ENCODE data around the gene NR2E1.

Gene NR2E1

DNA sequence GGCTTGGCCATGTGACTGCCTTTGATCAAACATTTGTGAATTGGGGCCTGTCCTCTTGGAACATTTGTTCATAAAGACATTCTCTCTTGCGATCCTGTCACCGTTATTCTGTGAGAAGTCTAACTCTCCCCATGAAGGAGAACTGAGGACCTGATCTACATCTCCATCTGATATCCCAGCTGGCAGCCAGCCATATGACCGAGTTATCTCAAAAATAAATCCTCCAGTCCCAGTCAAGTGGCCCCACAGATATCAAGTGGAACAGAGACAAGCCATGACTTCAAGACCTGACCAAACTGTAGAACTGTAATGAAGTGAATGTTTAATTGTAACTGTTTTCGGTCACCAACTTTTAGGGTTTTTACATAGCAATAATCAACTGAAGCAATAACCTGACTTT is 69.3 kb downstream of the NR2E1 start:
- FAIRE-seq (no peak), DNase-seq (ENCODE audit: insufficient read length, low spot score) (no peak)
- TF ChIP-seq, protein P1, sequence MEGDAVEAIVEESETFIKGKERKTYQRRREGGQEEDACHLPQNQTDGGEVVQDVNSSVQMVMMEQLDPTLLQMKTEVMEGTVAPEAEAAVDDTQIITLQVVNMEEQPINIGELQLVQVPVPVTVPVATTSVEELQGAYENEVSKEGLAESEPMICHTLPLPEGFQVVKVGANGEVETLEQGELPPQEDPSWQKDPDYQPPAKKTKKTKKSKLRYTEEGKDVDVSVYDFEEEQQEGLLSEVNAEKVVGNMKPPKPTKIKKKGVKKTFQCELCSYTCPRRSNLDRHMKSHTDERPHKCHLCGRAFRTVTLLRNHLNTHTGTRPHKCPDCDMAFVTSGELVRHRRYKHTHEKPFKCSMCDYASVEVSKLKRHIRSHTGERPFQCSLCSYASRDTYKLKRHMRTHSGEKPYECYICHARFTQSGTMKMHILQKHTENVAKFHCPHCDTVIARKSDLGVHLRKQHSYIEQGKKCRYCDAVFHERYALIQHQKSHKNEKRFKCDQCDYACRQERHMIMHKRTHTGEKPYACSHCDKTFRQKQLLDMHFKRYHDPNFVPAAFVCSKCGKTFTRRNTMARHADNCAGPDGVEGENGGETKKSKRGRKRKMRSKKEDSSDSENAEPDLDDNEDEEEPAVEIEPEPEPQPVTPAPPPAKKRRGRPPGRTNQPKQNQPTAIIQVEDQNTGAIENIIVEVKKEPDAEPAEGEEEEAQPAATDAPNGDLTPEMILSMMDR (IDR thresholded peaks at IDR 0.05; ENCODE audit: insufficient read depth, missing control alignments), result no peak

DNA sequence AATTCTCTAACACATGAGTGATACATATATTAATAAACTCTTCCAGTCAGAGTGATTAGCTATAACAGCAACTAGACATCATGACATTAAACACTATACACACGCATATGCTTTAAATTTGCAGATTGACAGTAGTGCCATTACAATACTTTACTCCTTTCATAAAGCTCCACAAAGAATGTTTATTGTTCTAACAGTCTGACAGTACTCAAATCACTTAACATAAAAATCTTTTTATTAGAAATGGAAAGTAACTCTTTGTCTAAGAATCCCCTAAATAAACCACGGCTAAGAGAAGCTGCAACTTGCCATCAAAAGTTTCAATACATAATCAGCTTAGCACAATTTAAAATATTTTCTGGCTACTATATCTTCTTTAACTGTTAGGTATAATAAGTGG is 71.0 kb downstream of the NR2E1 start:
- TF ChIP-seq, protein P1 (IDR thresholded peaks at IDR 0.05; ENCODE audit: insufficient read depth, missing control alignments), result no peak
- DNase-seq (ENCODE audit: insufficient read length, low spot score) (no peak), FAIRE-seq (no peak)

DNA sequence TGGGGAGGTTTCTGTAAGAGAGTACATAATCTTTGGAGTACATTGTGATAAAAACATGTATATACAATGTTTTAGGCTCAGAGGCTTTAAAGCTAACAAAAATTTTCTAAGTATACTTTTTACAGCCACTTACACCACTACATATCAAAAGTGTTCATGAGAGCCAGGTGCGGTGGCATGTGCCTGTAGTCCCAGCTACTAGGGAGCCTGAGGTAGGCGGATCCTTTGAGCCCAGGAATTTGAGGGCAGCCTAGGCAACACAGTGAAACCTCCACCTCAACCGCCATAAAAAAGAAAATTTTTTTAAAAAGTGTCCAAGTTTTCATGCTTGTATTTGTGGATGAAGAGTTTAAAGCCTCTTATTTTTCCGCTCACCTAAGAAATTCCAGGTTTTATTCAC is 72.5 kb downstream of the NR2E1 start:
- FAIRE-seq, result no peak
- TF ChIP-seq, protein P1 (IDR thresholded peaks at IDR 0.05; ENCODE audit: insufficient read depth, missing control alignments), result no peak
- DNase-seq (ENCODE audit: insufficient read length, low spot score), result no peak
